ENCODE data around the gene TTLL8. TPM values are rescaled to one million over a fixed set of nuclear protein-coding genes. Genes with fewer than 3 reads are reported as not detected.

The TTLL8 gene
- total and polyA plus RNA-seq, 2 of the 8 experiments (the other 6 are each of a cell fraction or from before 2014, with no cell fraction given): not detected

- Histone ChIP-seq H3K4me3 (ENCODE audit: extremely low read depth in 1 of 4, insufficient read depth in 2 of 4, low read depth in 3 of 4, low read length in 4 of 4) (no peak overlapping the region), H2AFZ (ENCODE audit: low read length) (no peak overlapping the region), H3K36me3 (ENCODE audit: control insufficient read depth in 2 of 4, insufficient read depth in 4 of 4, low read length in 3 of 4) (no peaks in the 10 kb centered on the region), H3K23ac (ENCODE audit: insufficient read length) (no peak overlapping the region), H4K91ac (replicated peaks; ENCODE audit: insufficient read length, low read length) (no peak overlapping the region), H3K14ac (ENCODE audit: insufficient read length) (no peak overlapping the region), H3K4me2 (ENCODE audit: insufficient read depth in 1 of 2, low read depth in 2 of 2, low read length in 2 of 2) (no peak overlapping the region), H4K5ac (ENCODE audit: insufficient read length, low read depth, low read length) (no peak overlapping the region), H2AK5ac (ENCODE audit: low read depth, low read length) (no peak overlapping the region), H4K20me1 (replicated peaks in 1 of 2; ENCODE audit: control insufficient read depth in 1 of 2, insufficient read depth in 2 of 2, low read length in 2 of 2) (no peaks in the 10 kb centered on the region), H2BK120ac (replicated peaks; ENCODE audit: low read depth, low read length) (no peak overlapping the region), H3K18ac (ENCODE audit: extremely low read depth, low read length) (no peak overlapping the region), H2BK5ac (ENCODE audit: low read depth, low read length) (no peak overlapping the region), H2BK12ac (ENCODE audit: low read depth, low read length) (no peak overlapping the region), H3K27me3 (replicated peaks in 1 of 4; ENCODE audit: control insufficient read depth in 3 of 4, extremely low read depth in 1 of 4, insufficient read depth in 3 of 4, low read length in 3 of 4) (no peaks in the 10 kb centered on the region), H3K9me3 (ENCODE audit: insufficient read depth in 2 of 2, low read depth in 1 of 2, low read length in 1 of 2) (0 out of 4 replicates have a peak, but pooled peaks cover 0 to 4% of the 10 kb centered on the region in 2 experiments), H3K4me1 (replicated peaks in 1 of 4; ENCODE audit: control insufficient read depth in 3 of 4, insufficient read depth in 4 of 4, low read length in 3 of 4) (no peaks in the 10 kb centered on the region; a peak in 1 of 7 replicates), H3K4ac (replicated peaks; ENCODE audit: insufficient read length, low read depth, low read length) (no peak overlapping the region), H3K9ac (replicated peaks in 1 of 4; ENCODE audit: extremely low read depth in 1 of 4, low read depth in 3 of 4, low read length in 3 of 4) (no peak overlapping the region), H3K27ac (ENCODE audit: low read depth, low read length) (no peak overlapping the region), H3K79me1 (ENCODE audit: low read depth, low read length) (no peaks in the 10 kb centered on the region), H4K8ac (ENCODE audit: extremely low read depth, insufficient read depth, low read length) (no peak overlapping the region), H2BK20ac (ENCODE audit: low read length) (no peak overlapping the region), H3K56ac (replicated peaks; ENCODE audit: insufficient read length, low read depth, low read length) (no peak overlapping the region), H2BK15ac (ENCODE audit: low read length) (no peak overlapping the region), H3K23me2 (ENCODE audit: low read depth, low read length) (no peaks in the 10 kb centered on the region), H3K79me2 (ENCODE audit: control insufficient read depth in 1 of 2, insufficient read depth in 2 of 2, low read length in 2 of 2) (no peaks in the 10 kb centered on the region)
- ChIA-PET POLR2A (ENCODE audit: partially characterized antibody) (no interaction called here), CTCF (ENCODE audit: partially characterized antibody) (no interaction called here)
- FAIRE-seq: no peak
- DNase-seq (ENCODE audit: low read depth in 1 of 2, low spot score in 2 of 2): no peak
- WGBS, 2 experiments (ENCODE audit: extremely low coverage in 1 of 2, insufficient coverage in 1 of 2, insufficient read length in 1 of 2, insufficient replicate concordance in 2 of 2, low coverage in 1 of 2, low lambda C conversion rate in 2 of 2, missing lambda C conversion rate in 1 of 2): 87% methylated on average over 17 of the region's 17 CpGs; no CpG with 5 or more reads in 1 of the 2 experiments
Measured at GRCh38 chr22:50048836-50049235, 9.3 kb downstream of the TTLL8 start.

All from H1 (cell line).